ENCODE data around the gene PLCH1.

The PLCH1 gene

DNA sequence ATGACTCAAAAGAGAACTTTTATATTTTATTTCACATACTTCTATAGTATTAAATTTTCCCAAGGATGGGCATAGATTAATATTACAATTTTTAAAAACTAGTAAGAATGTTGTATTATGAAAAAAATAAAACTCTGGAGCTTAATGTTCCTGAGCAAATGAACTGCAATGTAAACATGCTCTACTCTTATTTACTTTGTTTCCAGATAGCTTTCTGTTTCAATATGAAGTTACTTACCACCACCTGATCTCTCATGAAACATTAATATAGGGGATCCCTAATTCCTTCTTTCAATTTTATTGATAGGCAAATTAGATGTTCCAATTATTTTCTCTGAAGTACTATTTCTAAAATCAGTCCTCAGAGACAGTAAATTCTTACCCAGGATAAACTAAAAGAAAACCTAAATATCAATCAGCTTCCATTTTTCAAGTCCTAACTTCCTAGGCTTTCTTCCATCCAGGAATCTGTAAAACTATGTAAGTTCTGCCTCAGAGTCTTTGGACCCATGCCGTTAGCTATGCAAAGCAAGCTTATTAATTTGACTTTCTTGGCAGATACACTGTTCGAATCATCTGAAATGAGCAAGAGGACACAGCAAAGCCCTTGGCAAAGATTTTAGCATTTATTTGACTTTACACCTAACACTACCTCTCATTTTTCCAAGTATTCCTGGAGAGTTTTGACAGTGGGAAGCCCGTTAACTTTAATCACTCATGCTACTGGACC lies 93.2 kb downstream of the PLCH1 start:
- TF ChIP-seq TAF1 (IDR thresholded peaks at IDR 0.05; ENCODE audit: borderline replicate concordance, insufficient read depth, low read length), result no peak
- no peak for TF ChIP-seq SIN3A (IDR thresholded peaks at IDR 0.05; ENCODE audit: borderline replicate concordance, insufficient read depth, low read length)
- no peak for TF ChIP-seq FOXP2 (optimal IDR thresholded peaks at IDR 0.05; ENCODE audit: borderline replicate concordance, extremely low read depth, extremely low read length, insufficient read depth)
- TF ChIP-seq, protein P1, sequence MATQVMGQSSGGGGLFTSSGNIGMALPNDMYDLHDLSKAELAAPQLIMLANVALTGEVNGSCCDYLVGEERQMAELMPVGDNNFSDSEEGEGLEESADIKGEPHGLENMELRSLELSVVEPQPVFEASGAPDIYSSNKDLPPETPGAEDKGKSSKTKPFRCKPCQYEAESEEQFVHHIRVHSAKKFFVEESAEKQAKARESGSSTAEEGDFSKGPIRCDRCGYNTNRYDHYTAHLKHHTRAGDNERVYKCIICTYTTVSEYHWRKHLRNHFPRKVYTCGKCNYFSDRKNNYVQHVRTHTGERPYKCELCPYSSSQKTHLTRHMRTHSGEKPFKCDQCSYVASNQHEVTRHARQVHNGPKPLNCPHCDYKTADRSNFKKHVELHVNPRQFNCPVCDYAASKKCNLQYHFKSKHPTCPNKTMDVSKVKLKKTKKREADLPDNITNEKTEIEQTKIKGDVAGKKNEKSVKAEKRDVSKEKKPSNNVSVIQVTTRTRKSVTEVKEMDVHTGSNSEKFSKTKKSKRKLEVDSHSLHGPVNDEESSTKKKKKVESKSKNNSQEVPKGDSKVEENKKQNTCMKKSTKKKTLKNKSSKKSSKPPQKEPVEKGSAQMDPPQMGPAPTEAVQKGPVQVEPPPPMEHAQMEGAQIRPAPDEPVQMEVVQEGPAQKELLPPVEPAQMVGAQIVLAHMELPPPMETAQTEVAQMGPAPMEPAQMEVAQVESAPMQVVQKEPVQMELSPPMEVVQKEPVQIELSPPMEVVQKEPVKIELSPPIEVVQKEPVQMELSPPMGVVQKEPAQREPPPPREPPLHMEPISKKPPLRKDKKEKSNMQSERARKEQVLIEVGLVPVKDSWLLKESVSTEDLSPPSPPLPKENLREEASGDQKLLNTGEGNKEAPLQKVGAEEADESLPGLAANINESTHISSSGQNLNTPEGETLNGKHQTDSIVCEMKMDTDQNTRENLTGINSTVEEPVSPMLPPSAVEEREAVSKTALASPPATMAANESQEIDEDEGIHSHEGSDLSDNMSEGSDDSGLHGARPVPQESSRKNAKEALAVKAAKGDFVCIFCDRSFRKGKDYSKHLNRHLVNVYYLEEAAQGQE (IDR thresholded peaks at IDR 0.05; ENCODE audit: insufficient read depth in 1 of 2, low read depth in 2 of 2, low read length in 2 of 2), result no peak
- TF ChIP-seq POLR2AphosphoS5 (IDR thresholded peaks at IDR 0.05; ENCODE audit: low read depth, low read length), result no peak

DNA sequence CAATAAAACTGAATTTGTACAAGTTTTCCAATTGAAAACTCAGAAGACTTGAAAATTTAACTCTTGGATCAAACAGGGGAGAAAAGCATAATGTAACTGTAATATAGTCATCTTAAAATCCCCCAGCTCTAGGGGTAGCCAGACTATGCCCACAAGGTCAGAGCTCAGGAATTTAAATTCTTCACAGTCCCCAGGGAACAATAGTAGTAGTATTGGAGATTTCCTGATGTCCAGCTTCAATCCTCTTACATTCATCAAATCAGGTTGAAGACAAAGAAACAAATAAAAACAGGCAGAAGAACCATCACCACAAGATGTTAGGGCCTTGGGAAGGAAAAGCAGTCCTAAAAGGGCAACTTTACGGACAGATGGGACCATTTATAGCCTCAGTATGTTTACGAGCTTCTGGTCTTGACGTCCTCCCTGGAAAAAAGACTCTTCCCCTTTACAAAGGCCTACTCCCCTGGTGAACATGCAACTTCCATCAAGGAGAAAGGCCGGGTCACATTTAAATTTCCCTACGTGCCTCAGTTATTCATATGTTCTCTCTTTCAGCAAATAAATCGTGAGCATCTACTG lies 96.8 kb downstream of the PLCH1 start:
- TF ChIP-seq TAF1 (IDR thresholded peaks at IDR 0.05; ENCODE audit: borderline replicate concordance, insufficient read depth, low read length) (no peak), SIN3A (IDR thresholded peaks at IDR 0.05; ENCODE audit: borderline replicate concordance, insufficient read depth, low read length) (no peak), FOXP2 (optimal IDR thresholded peaks at IDR 0.05; ENCODE audit: borderline replicate concordance, extremely low read depth, extremely low read length, insufficient read depth) (no peak), POLR2AphosphoS5 (IDR thresholded peaks at IDR 0.05; ENCODE audit: low read depth, low read length) (no peak)
- TF ChIP-seq, protein P1 (IDR thresholded peaks at IDR 0.05; ENCODE audit: insufficient read depth in 1 of 2, low read depth in 2 of 2, low read length in 2 of 2), result no peak

DNA sequence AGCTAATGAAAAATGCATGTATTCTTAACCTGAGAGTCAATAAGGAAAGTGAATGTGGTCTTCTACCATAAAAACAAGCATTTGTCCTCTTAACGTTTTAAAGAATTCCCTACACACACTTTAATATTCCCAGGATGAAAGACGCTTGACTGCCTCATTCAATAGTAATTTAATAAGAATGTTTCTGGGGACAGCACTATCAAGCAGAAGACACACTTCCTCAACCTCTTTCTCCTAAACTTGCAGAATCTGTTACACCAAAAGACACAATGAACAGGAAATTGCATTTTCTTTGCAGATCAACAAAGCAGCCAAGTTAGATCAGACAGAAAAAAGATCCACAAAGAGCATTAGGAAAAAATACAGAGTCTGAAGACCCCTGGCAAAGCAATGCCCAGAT lies 97.7 kb downstream of the PLCH1 start:
- TF ChIP-seq, protein P1 (IDR thresholded peaks at IDR 0.05; ENCODE audit: insufficient read depth in 1 of 2, low read depth in 2 of 2, low read length in 2 of 2), result no peak
- TF ChIP-seq FOXP2 (optimal IDR thresholded peaks at IDR 0.05; ENCODE audit: borderline replicate concordance, extremely low read depth, extremely low read length, insufficient read depth), result no peak
- no peak for TF ChIP-seq POLR2AphosphoS5 (IDR thresholded peaks at IDR 0.05; ENCODE audit: low read depth, low read length)
- TF ChIP-seq TAF1 (IDR thresholded peaks at IDR 0.05; ENCODE audit: borderline replicate concordance, insufficient read depth, low read length), result no peak
- no peak for TF ChIP-seq SIN3A (IDR thresholded peaks at IDR 0.05; ENCODE audit: borderline replicate concordance, insufficient read depth, low read length)

DNA sequence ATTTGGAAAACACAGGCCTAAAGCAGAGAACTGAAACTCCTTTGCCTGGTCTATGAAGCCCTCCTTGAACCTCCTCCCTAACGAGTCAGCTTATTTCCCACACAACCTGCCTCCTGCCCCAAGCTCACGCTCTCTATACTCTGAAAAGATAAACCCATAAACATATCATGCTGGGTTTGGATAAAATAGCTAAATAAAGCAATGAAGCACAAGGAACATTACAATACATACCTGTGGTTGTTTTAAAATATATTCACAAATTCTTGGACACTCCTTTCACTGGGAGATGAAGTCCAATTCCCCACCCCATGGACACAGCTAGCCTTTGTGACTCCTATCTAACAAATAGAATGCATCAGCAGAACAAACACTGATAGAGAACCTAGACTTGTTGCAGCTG lies 98.2 kb downstream of the PLCH1 start:
- TF ChIP-seq, protein P1 (IDR thresholded peaks at IDR 0.05; ENCODE audit: insufficient read depth in 1 of 2, low read depth in 2 of 2, low read length in 2 of 2), result no peak
- TF ChIP-seq FOXP2 (optimal IDR thresholded peaks at IDR 0.05; ENCODE audit: borderline replicate concordance, extremely low read depth, extremely low read length, insufficient read depth), result no peak
- TF ChIP-seq SIN3A (IDR thresholded peaks at IDR 0.05; ENCODE audit: borderline replicate concordance, insufficient read depth, low read length), result no peak
- TF ChIP-seq TAF1 (IDR thresholded peaks at IDR 0.05; ENCODE audit: borderline replicate concordance, insufficient read depth, low read length), result no peak
- TF ChIP-seq POLR2AphosphoS5 (IDR thresholded peaks at IDR 0.05; ENCODE audit: low read depth, low read length), result no peak
